CD4-positive, alpha-beta T cell treated with Interferon gamma for 1 hour (primary cell): ENCODE results near the gene ACVR1.

ENCODE experiments used
- DNase-seq: peaks from one replicate; pipeline ENCODE4 v3.0.0-alpha.2; 2020

Gene ACVR1

DNA sequence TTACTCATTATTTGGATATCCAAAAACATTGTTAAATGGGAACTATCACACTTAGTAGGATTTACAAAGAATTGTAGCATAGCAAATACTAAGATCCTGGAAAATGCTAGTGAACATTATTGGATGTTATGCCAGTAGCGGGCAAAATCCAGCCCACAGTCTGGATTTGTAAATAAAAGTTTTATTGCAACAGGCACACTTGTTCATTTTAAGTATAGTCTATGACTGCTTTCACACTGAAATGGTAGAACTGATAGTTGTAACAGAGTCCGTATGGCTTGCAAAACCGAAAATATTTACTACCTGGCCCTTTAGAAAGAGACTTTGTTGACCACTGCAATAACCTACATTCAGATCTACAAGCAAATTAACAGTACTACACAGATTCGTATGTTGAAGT lies 53.6 kb downstream of the ACVR1 start:
- no peak for DNase-seq

DNA sequence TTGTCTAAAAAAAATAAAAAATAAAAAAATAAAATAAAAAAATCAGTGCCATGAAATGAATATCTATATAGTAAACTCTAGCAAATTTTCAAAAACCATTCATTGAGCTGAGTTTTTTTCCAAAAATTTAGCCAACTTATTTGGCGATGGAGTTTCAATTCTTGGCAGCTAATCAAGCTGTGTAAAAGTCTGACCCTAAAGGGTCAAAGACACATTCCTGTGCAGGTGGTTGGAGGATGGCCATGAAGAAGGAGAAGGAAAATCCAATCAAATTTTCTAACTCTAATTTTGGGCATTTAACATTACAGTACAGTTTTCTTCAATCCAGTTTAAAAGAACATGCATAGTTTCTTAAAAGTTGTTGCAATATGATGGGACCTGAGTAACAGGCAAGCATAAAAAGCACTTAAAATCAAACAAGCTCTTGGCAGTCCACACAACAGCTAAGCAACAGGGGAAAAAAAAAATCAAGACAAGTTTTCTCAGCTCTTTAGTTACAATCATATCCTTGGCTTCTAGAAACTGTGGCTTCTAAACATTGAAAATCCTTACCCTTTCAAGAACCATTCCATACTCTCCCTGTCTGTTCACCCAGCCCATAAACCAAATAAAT lies 54.5 kb downstream of the ACVR1 start:
- no peak for DNase-seq

DNA sequence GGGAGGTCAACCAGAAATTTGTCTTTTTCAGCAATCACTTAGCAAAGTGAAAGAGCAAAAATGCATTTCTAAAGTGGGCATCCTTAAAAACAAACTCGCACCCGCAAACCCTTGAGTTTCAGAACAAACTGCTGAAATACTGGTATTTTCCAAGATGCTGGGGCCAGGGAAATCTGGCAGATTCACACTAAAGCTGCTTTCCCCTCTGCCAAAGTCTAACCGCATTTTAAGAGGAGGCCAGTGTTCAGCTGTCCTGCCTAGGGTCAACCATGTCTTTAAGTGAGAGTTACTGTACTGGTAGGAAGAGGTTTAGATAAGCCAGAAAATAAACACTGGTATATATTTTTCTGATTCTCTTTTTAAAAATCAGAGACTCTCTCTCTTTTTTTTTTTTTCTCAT lies 55.9 kb downstream of the ACVR1 start:
- DNase-seq = no peak

DNA sequence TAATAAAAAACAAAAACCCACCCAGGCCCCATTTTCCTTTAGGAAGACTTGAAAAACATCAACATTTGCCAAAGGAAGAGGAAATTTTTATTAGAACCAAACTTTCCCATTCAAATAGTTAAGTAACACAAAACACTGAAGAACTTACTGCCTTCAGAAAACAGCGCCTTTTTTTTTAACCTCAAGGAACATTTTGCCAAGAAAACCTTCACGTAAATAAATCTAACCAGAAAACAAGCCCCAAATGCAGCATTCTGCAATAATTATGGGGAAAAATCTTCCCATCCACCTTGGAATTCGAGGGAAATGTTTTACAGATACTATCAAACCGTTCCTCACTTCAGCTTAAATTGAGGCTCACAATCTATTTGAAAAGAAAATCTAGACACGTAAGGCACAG lies 56.4 kb downstream of the ACVR1 start:
- DNase-seq = no peak

DNA sequence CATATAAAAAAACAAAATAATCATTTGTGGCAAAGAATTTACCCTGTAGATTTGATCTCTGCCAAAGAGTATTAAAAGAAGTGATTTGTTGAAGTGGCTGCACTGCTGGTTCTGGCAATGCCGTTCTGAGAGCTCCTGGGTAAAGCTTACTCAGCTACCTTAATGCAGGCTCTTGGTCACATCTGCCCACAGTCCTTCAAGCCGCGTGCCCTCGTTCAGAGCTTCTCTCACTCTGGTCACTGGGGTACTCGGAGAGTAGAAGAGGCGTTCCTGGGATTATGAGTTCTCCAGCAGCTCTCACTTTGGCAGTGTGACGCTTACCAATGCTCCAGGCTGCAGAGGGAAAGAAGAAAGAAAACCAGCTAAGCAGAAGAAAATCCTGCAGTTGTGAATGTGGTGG lies 57.9 kb downstream of the ACVR1 start:
- no peak for DNase-seq

DNA sequence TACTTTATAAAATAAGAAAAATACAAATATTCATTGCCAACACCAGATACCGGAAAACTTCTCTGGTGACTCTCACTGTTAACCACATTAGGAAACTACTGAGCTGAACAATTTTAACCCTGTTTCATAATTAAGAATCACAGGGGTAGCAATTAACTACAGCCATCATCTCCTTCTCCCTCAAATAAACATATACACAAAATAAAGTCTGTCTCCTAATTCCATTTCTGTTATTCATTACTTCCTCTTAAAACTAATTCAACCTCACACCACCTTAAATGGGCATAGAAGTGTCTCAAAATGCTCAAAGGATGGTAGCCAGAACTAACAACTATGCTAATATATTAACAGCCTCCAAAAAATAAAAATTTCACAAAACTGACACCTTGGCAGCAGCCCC lies 60.7 kb downstream of the ACVR1 start:
- no peak for DNase-seq

- DNase-seq = no peak
Measured at GRCh38 chr2:157813467-157813866, 62.7 kb downstream of the ACVR1 start.

DNA sequence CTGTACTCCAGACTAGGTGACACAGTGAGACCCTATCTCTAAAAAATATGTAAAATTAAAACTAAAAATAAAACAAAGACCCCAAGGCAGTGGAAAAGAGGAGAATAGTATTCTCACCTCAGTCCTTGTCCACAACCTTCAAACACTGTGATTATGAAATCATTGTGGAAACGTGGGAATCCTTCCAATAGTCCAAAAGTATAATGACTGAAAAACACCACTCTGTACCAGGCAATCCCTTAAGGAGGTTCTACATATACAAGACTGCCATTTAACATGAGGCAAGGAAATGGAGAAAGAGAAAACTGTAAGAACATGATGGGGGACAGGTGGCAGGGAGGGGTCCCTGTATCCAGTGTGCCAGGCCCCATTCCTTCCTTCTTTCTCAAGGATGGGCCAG lies 66.1 kb downstream of the ACVR1 start:
- DNase-seq = no peak

DNA sequence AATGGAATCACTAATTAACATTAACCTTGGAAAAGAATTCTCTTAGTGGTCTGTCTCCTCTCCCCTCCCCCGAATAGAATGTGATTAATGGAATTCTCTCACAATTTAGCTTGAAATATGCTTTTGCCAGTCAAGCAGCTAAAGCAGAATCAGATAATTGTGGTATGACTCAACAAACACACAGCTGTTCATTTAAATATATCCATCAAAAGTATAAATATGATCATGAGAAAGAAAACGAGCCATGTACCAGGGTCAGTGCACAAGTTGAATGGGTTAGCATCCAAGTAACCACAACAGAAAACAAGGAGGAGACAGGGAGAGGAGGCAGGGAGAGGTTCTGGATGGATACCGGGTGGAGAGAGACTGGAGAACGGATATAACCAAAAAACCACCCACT lies 66.9 kb downstream of the ACVR1 start:
- no peak for DNase-seq

DNA sequence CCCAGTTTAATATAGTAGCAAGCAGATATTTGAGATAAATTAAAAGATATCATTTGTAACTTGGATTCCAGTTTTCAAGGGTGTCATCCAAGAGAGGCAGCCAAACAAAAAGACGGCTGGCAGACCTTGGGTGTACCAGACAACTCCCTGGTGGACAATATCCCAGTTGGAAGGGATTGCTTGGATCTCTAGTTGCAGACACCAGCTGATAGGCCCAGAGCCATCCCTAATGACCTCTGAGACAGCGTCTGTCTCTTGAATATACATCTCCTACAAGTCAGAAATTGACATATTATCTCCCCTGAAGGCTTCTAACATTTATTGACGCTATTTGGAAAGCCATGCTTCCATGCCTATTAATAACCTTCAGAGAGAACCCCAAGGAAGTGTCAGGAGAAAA lies 67.7 kb downstream of the ACVR1 start:
- no peak for DNase-seq

DNA sequence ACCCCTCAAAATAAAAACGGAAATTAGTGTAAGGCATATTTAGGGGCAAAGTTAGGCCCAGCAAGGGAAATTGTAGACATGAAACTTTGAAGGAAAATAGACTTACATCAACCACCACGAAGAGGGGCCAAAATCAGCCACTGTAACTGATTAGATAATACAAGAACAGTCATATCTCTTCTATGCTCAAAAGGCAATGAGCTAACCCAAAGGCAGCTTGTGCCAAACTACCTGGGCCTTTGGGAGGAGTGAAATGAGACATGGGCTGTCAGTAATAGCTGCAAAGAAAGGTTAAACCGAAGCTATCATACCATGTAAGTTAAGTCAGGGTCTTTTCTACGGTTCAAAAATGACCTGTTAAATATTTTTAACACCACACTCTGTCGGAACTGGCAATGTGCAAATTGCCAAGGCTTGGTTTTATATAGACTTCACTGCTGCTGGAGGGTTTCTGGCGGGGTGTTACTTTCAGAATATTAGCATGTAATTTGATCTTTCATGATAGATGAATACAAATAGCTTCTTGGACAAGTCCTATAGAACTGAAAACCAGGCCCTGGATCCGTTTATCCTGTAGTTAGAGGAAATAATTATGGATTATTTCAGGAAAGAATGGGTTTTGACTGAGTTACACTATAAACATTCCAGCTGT lies 69.6 kb downstream of the ACVR1 start:
- DNase-seq = no peak

DNA sequence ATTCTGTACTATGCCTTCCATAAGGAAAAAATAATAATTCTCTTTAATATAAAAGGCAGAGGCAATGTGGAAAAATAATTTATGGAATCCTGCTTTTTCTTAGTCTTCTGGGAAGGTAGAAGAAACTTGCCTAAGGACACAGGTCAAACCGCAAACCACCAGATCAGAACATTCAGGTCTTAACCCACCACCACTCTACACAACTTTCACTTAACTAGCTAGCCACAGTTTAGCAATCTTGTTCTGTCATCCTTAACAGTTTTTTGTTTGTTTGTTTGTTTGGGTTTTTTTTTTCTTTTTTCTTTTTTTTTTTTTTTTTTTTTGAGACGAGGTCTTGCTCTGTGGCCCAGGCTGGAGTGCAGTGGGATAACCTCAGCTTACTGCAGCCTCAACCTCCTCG lies 70.6 kb downstream of the ACVR1 start:
- no peak for DNase-seq

DNA sequence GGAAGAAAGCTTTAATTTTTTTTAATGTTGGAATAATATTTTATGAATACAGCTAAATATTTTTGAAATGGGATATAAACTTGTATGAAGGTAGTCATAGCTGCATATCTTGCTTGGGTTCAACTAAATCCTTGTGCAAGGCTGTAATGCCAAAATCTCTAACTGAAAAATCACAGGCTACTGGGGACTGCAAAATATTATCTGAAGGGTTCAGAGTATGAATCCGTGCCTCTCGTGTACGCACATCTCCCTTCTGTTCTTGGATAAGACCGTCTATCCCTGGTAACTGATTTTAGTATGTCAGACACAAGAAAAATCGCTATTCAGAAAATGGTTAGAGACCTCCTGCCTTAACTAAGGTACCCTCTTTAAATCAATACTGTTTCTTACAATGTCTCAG lies 71.8 kb downstream of the ACVR1 start:
- no peak for DNase-seq

GRCh38 chr2:157803952-157804351 lies 72.2 kb downstream of the ACVR1 start:
- DNase-seq = no peak

- DNase-seq = no peak
Measured at GRCh38 chr2:157803476-157803875, 72.7 kb downstream of the ACVR1 start.

DNA sequence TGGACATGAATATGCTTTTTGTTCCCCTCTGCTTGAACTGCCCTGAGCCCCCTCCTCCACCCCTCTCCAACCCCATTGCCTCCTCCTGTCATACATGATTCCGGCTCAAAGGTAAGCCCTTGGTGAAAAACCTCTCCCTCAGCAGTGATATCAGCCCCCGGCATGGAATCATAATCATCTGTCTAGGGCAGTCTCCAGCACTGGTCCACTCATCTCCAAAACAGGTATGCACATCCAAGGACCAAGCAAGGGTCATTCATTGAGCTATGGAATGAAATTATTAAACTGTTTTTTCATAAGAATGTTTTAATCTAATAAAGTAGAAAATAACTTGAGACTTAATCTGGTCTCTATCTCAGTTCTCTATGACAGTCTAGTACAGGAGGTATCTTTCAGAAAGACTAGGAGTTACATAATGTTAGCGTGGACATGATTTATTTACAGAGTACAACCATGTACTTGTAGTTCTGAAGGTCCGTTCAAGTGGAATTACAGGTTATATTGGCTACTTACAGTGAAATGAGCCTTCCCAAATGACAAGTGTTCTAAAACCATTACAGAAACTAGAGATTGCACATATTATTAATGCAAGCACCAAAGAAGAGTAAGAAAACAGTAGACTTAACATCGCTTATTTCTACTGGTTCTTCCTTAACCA lies 75.2 kb downstream of the ACVR1 start:
- DNase-seq = no peak

- DNase-seq = no peak
Measured at GRCh38 chr2:157793053-157793612, 83.0 kb downstream of the ACVR1 start.

GRCh38 chr2:157792335-157793052 lies 83.6 kb downstream of the ACVR1 start:
- DNase-seq = no peak

- DNase-seq = no peak
Measured at GRCh38 chr2:157790780-157791179, 85.3 kb downstream of the ACVR1 start.

GRCh38 chr2:157789933-157790511 lies 86.1 kb downstream of the ACVR1 start:
- no peak for DNase-seq

- DNase-seq = no peak
Measured at GRCh38 chr2:157789256-157789655, 86.9 kb downstream of the ACVR1 start.

GRCh38 chr2:157788201-157788600 lies 87.9 kb downstream of the ACVR1 start:
- no peak for DNase-seq

- no peak for DNase-seq
Measured at GRCh38 chr2:157787364-157787938, 88.7 kb downstream of the ACVR1 start.
